Fibroblast of villous mesenchyme (primary cell): Measurements from ENCODE around the gene AP2B1. TPM values are rescaled to one million over a fixed set of nuclear protein-coding genes. Genes with fewer than 3 reads are reported as not detected.

Experiments used
- DNase-seq: peaks from one replicate; pipeline ENCODE4 v3.0.0-alpha.2; 2010; ENCODE audit warnings: low read depth
- H3K4me3 ChIP-seq: 2 replicates; pipeline ENCODE4 v1.5.1; 2011; ENCODE audit warnings: low read depth, mild to moderate bottlenecking, low read length
- total RNA-seq: library from RNA; depleted of rRNA; stranded (reverse); fragments of >200 nt; gene quantifications from 2 replicates; pipeline ENCODE4 v1.2.3, GENCODE V29; 2012
- TF ChIP-seq, protein P1 (sequence below): IDR thresholded peaks from 2 replicates; pipeline ENCODE4 v1.5.1; 2012; ENCODE audit warnings: low read depth, mild to moderate bottlenecking, low read length; ENCODE audit not compliant: insufficient read depth

Gene AP2B1
- 86.7 and 97.6 TPM in 2 replicates for total RNA-seq

DNA sequence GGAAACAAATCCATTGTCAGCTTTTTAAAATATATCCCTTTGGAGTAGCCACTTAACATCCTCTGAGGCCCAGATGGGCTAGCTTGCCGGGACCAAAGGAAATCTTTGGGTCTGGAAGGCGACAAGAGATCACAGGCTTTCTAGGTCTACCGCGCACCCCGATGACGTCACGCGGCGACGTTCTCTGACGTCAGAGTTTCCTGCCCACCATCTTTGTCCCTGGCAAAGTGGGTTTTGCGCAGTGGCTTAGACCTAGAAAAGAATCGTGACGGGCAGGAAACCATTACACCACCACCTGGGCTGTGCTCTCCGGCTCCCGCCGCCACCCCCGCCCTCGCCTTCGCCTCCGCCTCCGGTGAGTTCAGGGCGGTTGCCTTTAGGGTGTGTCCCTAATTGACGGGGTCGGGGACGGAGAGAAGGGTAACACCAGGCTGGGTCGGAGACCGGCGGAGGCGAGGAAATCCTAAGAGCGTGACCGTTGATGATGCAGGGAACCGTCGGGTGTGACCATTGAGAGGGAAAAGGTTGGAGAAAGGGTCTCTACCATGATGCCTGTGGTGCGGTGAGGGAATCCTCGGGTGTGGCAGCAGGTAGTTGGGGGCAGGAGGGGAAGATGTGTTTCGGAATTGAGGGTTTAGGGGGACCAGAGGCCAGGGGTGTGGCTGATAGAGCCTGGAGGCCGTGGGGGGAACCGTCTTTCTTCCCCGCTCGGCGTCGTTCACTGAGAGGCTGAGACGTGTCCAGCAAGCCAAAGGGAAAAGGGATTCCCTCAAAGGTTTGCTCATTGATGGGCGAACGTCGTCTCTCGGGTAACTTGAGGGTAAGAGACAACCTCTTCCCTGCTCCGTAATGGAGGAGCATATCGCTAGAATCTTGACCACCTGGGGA lies at the start of gene AP2B1:
AP2B1 (plus strand) TSS at position 249 of the 888 bp plus-strand sequence. CDS start 6,709 bp downstream, outside the sequence.
- TF ChIP-seq, protein P1, sequence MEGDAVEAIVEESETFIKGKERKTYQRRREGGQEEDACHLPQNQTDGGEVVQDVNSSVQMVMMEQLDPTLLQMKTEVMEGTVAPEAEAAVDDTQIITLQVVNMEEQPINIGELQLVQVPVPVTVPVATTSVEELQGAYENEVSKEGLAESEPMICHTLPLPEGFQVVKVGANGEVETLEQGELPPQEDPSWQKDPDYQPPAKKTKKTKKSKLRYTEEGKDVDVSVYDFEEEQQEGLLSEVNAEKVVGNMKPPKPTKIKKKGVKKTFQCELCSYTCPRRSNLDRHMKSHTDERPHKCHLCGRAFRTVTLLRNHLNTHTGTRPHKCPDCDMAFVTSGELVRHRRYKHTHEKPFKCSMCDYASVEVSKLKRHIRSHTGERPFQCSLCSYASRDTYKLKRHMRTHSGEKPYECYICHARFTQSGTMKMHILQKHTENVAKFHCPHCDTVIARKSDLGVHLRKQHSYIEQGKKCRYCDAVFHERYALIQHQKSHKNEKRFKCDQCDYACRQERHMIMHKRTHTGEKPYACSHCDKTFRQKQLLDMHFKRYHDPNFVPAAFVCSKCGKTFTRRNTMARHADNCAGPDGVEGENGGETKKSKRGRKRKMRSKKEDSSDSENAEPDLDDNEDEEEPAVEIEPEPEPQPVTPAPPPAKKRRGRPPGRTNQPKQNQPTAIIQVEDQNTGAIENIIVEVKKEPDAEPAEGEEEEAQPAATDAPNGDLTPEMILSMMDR = no peak
- peak; percentile 97 for DNase-seq
- H3K4me3 ChIP-seq = peak within 1 kb of the TSS; percentile 99

DNA sequence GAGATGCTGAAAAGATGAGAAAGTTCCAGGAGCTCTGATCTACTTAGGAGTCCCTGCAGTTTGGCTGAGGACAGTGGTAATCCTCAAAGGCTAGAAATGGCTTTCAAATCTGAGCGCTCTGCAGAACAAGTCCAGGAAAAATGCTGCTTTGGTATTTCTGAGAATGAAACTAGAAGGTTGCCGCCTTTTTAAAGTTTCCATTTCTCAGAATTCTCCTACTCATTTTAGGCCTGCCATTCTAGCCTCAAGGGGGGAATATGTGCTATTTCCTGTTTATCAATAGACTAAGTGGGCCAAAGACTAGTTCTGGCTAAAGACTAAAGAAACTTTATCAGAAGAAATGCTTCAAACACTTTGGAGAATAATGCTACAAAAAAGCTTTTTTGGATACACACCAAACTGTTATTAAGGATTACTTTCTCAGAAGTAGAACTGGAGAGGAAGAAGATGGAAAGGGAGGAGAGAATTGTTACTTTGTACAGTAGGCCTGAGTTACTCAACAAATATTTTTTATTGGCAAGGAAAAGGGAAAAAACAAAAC lies 49.5 kb upstream of the AP2B1 start, which contains the start of gene SLFN12L:
SLFN12L (minus strand) TSS at position 78 of the 541 bp plus-strand sequence. CDS start 15,314 bp downstream, outside the sequence.
- H3K4me3 ChIP-seq = no peak within 1 kb of the TSS
- no peak for DNase-seq
- TF ChIP-seq, protein P1 = no peak

DNA sequence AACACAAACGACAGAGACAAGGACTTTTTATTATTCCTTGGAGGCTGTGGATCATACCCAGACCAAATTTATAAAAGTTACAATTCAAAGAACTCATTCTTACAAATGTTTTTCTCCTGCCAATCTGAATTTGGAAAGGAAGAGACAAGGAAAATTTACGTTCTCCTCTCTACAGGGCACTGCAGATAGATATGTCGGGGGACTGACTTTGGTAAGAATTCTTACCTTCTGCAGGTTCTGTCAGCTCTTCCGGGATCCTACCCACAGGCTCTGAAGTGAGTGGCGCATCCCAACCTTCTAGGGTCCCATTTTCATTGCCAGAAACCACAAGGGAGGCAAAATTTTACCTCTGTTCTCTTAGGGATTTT lies 47.5 kb upstream of the AP2B1 start:
- no peak overlapping the region for H3K4me3 ChIP-seq
- DNase-seq = no peak
- TF ChIP-seq, protein P1 = no peak

DNA sequence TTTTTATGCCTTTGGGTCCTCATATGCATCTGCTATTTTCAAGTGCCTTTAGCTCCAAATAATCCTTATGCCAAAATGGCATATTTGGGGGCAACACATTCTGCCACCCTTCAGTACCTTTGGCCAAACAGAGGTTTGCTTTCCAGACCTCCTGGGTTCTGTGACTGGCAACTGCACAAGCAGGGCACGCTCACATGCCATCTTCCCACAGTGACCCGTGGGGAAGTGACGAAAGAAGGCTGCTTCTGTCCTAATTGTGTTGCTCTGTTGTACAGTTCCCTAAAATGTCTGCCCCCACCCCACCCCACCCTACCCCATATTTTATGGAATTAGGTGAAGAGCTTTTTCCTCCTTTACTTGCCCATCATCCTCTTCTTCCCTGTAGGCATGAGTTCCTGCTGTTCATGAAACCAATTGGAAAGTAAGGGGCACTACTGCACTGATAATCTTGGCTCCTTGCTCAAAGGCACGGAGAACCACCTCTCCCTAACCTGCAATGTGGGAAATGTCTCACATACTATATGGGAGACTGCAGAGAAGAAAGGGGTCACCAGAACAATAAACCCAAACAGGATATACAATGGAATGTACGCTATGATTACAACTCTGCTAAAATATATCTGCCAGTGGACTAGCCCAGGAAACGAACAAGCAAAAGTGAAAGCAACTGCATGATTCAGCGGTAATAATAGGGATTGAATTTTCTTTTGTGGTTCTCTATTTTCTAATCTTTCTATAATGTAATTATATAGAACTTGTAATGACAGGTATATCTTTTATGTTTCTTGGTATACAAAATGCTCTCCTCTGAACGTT lies 46.3 kb upstream of the AP2B1 start:
- TF ChIP-seq, protein P1 = no peak
- DNase-seq = peak; percentile 63
- H3K4me3 ChIP-seq = peak overlapping the region; percentile 46

DNA sequence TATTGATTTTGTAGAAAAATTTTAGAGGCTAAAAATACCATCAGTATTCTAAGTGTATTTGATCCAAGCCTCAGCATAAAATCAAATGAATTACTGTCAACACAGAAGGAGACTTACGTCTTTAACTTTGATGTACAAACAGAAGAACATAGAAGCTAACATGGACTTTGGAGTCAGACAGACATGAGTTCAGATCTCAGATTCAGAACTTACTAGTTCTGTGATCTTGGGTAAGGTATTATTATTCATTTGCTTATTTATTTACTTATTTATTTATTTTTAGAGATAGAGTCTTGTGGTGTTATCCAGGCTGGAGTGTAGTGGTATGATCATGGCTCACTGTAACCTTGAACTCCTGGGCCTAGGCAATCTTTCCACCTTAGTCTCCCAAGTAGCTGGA lies 45.7 kb upstream of the AP2B1 start:
- DNase-seq = no peak
- peak overlapping the region; percentile 46 for H3K4me3 ChIP-seq
- TF ChIP-seq, protein P1 = no peak

DNA sequence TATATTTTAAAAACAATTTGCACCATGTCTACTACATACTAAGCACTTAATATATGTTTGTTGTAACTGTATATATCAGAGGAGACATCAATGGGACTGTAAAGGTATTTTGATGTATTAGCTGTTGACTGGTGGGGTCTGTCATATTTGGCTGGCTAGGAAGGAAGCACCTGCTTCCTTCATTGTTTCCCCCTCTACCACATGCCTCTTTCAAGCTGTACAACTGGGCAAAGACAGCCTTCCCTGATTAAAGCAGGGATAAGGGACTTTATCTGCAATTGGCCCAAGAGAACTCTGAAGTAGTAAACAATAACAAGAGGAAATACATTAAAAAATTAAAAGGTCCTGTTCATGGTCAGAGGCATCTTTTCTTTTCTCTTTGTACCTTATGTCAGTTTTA lies 44.1 kb upstream of the AP2B1 start:
- H3K4me3 ChIP-seq = no peak overlapping the region
- TF ChIP-seq, protein P1 = no peak
- no peak for DNase-seq
